Neural progenitor cell (in vitro differentiated cells): ENCODE measurements around the gene CREB5.

ENCODE experiments used
- CTCF ChIP-seq: fragments of 200-600 bp; sonication (generic); IDR thresholded peaks from 2 replicates; pipeline ENCODE4 v1.5.1; 2017; ENCODE audit warnings: antibody characterized with exemption, mild to moderate bottlenecking
- EZH2 ChIP-seq: fragments of 200-600 bp; sonication (generic); IDR thresholded peaks from 2 replicates; pipeline ENCODE4 v1.6.1; 2017; ENCODE audit warnings: antibody characterized with exemption, mild to moderate bottlenecking, moderate library complexity
- EZH2phosphoT487 ChIP-seq: fragments of 200-600 bp; sonication (generic); IDR thresholded peaks from 2 replicates; pipeline ENCODE4 v1.6.1; 2017; ENCODE audit warnings: antibody characterized with exemption

DNA sequence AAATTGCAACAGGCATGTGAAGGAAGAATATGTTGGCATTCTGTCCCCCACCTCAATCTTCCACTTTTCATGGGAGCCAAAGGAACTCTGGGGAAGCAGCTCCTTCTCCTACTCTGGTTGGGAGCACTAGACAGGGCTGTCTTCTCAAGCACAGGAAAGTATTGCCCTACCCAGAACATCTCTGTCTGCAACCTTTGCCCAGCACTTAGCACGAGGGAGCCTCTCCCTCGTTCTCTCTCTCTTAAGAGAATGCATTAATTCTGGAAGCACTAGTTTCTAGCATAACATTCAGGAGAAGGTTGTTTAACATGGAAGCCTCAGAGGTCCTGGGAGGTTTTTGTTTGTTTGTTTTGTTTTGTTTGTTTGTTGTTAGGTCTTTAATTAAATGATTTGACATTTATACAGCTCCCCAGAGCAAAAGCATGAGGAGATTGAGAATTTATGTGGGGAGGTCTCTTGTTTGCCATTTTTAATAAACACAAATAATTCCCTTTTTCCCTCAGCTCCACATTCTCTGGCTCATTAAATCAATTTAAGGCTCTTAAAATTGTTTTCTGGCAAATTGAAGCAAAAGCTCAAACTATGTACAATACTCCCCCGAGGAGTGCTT lies 305.2 kb downstream of the CREB5 start:
- TF ChIP-seq CTCF = no peak
- TF ChIP-seq EZH2phosphoT487 = no peak
- TF ChIP-seq EZH2 = no peak
